Measurements from ENCODE around the gene ATP11B. TPM values are rescaled to one million over a fixed set of nuclear protein-coding genes. Genes with fewer than 3 reads are reported as not detected.
"Not testable (repeated sequence)": the region's sequence is repeated elsewhere in the genome, so short reads cannot be mapped to it uniquely, and the experiment has no call there.

The ATP11B gene
- total RNA-seq, 2 experiments from 2014 or later: 85.7 to 95.3 TPM

GRCh38 chr3:182869059-182869458 lies 75.8 kb downstream of the ATP11B start:
- intact Hi-C loops (cut with micrococcal nuclease): no loop called here
- DNase-seq (no peak), ATAC-seq (no peak)
- Mint-ChIP-seq H3K9me3 (no peaks in the 10 kb centered on the region), H3K4me3 (no peak overlapping the region), H3K27me3 (no peaks in the 10 kb centered on the region), H3K4me1 (ENCODE audit: low read depth) (no peaks in the 10 kb centered on the region), H3K36me3 (ENCODE audit: low read depth) (peaks cover 30% of the 10 kb centered on the region), H3K27ac (no peak overlapping the region)
- TF ChIP-seq CTCF (IDR thresholded peaks at IDR 0.05): no peak
- ChIA-PET POLR2A (no interaction called here), CTCF (interaction anchor here (1.3 kb wide), 1 partner anchor 11 kb away, joined by 3 read pairs; no protein-coding TSS in a partner anchor)

- H3K9me3 Mint-ChIP-seq; DNase-seq; intact Hi-C loops (cut with micrococcal nuclease); H3K4me1 Mint-ChIP-seq (ENCODE audit: low read depth); H3K4me3 Mint-ChIP-seq; H3K27me3 Mint-ChIP-seq; POLR2A ChIA-PET; ATAC-seq; H3K27ac Mint-ChIP-seq: not testable (repeated sequence)
- H3K36me3 Mint-ChIP-seq (ENCODE audit: low read depth): peaks cover 31% of the 10 kb centered on the region
- CTCF ChIA-PET: interaction anchor here (1.9 kb wide), 1 partner anchor 157 kb away, joined by 6 read pairs; no protein-coding TSS in a partner anchor
These were observed 77.6 kb downstream of the ATP11B start for GRCh38 chr3:182870917-182871316.

GRCh38 chr3:182879031-182879611 lies 85.8 kb downstream of the ATP11B start:
- H3K4me1 Mint-ChIP-seq (ENCODE audit: low read depth): no peaks in the 10 kb centered on the region
- no peak overlapping the region for H3K4me3 Mint-ChIP-seq
- ATAC-seq: no peak
- no peak for DNase-seq
- H3K9me3 Mint-ChIP-seq: no peaks in the 10 kb centered on the region
- ChIA-PET POLR2A (no interaction called here), CTCF (interaction anchor here (1.2 kb wide), 1 partner anchor 10 kb away, joined by 4 read pairs; no protein-coding TSS in a partner anchor)
- no peak for TF ChIP-seq CTCF (IDR thresholded peaks at IDR 0.05)
- intact Hi-C loops (cut with micrococcal nuclease): no loop called here
- no peak overlapping the region for H3K27ac Mint-ChIP-seq
- no peaks in the 10 kb centered on the region for H3K27me3 Mint-ChIP-seq
- peaks cover 14% of the 10 kb centered on the region for H3K36me3 Mint-ChIP-seq (ENCODE audit: low read depth)

- intact Hi-C loops (cut with micrococcal nuclease): no loop called here
- Mint-ChIP-seq H3K36me3 (ENCODE audit: low read depth) (peaks cover 15% of the 10 kb centered on the region), H3K27me3 (no peaks in the 10 kb centered on the region), H3K4me3 (no peak overlapping the region), H3K27ac (no peak overlapping the region), H3K9me3 (no peaks in the 10 kb centered on the region), H3K4me1 (ENCODE audit: low read depth) (no peaks in the 10 kb centered on the region)
- CTCF ChIA-PET: no interaction called here
- TF ChIP-seq CTCF (IDR thresholded peaks at IDR 0.05): no peak
- POLR2A ChIA-PET: no interaction called here
- no peak for ATAC-seq
- no peak for DNase-seq
These were observed 93.2 kb downstream of the ATP11B start for GRCh38 chr3:182886497-182886896.

- intact Hi-C loops (cut with micrococcal nuclease): no loop called here
- Mint-ChIP-seq H3K27me3 (no peaks in the 10 kb centered on the region), H3K36me3 (ENCODE audit: low read depth) (peaks cover 15% of the 10 kb centered on the region), H3K9me3 (no peaks in the 10 kb centered on the region), H3K4me1 (ENCODE audit: low read depth) (no peaks in the 10 kb centered on the region), H3K27ac (no peak overlapping the region), H3K4me3 (no peak overlapping the region)
- no peak for DNase-seq
- no peak for ATAC-seq
- ChIA-PET POLR2A (no interaction called here), CTCF (interaction anchor here (1.2 to 1.6 kb wide), 2 partner anchors 11 to 224 kb away, joined by 4 read pairs; no protein-coding TSS in a partner anchor)
- no peak for TF ChIP-seq CTCF (IDR thresholded peaks at IDR 0.05)
These were observed 96.8 kb downstream of the ATP11B start for GRCh38 chr3:182889948-182890629.
